Measurements from ENCODE around the gene QKI. TPM values are rescaled to one million over a fixed set of nuclear protein-coding genes. Genes with fewer than 3 reads are reported as not detected.

QKI gene
- total RNA-seq, 2 experiments from 2014 or later = 69.0 to 70.6 TPM

DNA sequence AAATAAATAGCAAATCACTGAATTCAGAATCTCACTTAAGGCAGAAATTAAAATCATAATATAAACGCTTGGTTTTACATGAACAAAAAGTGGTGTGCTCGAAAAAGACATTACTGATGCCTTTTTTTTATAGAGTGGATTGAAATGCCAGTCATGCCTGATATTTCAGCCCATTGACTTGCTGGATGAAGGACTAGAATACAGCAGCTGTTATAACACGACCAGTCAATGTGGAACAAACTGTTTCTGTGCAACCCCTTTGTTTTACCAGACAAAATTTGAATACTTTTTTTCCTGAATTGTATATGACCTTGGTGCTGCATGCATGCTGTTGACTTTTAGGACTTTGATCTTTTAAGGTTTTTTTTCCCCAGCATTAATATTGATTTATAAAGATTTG, 150.0 kb downstream of the QKI start:
- DNase-seq (no peak), ATAC-seq (no peak)
- Mint-ChIP-seq H3K36me3 (peaks cover 11% of the 10 kb centered on the region), H3K27ac (no peak overlapping the region), H3K9me3 (ENCODE audit: low read depth) (no peaks in the 10 kb centered on the region), H3K4me3 (no peak overlapping the region), H3K27me3 (no peaks in the 10 kb centered on the region), H3K4me1 (peaks cover 3% of the 10 kb centered on the region)
- CTCF ChIA-PET = no interaction called here

DNA sequence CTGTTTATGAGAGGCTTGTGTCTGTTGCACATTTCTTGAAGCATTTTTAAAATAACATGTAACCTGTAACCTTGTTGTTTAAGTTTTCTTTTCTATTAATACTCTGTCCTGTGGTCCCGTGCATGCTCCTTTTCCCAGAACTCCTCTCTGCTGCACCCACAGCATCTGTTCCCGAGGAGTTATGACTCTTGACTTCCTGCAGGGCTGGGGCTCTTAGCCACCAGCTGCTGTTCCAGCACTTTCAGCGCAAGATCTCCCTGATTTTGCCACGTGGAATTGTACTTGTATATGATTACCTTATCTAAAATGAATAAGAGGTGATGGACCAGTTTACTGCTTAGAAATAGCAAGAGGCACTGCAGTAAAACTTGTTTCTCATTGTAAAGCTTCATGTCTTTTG, 150.6 kb downstream of the QKI start:
- H3K4me3 Mint-ChIP-seq = no peak overlapping the region
- CTCF ChIA-PET = no interaction called here
- no peaks in the 10 kb centered on the region for H3K27me3 Mint-ChIP-seq
- no peak overlapping the region for H3K27ac Mint-ChIP-seq
- peaks cover 3% of the 10 kb centered on the region for H3K4me1 Mint-ChIP-seq
- no peaks in the 10 kb centered on the region for H3K9me3 Mint-ChIP-seq (ENCODE audit: low read depth)
- DNase-seq (no peak), ATAC-seq (no peak)
- peaks cover 11% of the 10 kb centered on the region for H3K36me3 Mint-ChIP-seq

DNA sequence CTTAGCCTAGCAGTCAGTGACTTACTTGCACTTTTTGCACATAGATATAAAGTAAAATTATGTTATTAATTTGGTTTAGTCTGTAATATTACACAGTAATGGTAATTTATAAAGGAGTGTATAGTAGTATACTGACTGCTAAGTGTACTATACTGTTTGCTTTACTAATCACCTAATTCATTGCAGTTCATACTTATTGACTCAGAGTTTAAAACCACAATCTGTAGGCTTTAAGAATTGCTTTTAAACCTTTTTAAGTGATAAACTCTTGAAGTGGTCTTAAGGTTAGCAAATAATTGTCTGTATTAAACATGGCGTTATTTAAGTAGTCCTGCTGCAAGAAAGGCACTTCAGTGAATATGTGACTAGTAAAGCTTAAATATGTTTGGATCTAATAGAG, 151.5 kb downstream of the QKI start:
- Mint-ChIP-seq H3K4me3 (no peak overlapping the region), H3K9me3 (ENCODE audit: low read depth) (no peaks in the 10 kb centered on the region), H3K27ac (no peak overlapping the region), H3K27me3 (no peaks in the 10 kb centered on the region), H3K4me1 (peaks cover 3% of the 10 kb centered on the region), H3K36me3 (peaks cover 17% of the 10 kb centered on the region)
- CTCF ChIA-PET = no interaction called here
- DNase-seq (no peak), ATAC-seq (no peak)

DNA sequence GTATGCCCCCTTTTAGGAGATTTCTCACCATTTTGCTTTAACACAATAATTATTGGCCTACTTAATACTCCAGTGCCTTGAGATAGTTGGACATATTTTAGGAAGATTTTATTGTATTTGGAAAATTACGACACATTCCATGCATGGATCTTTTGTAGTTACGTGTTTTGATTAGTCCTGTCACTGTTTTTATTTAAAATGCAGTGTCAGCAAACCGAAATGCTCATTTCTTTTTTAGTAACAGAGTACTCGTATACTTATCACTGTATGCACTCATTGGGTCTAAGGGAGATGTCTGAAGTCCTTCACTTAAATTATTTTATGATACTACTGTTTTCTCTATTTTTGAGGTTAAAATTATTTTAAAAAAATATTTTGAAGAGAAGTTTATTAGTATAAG, 153.8 kb downstream of the QKI start:
- no peak for DNase-seq
- CTCF ChIA-PET = no interaction called here
- Mint-ChIP-seq H3K36me3 (peaks cover 25% of the 10 kb centered on the region), H3K27me3 (no peaks in the 10 kb centered on the region), H3K27ac (no peak overlapping the region), H3K9me3 (ENCODE audit: low read depth) (no peaks in the 10 kb centered on the region), H3K4me1 (peaks cover 3% of the 10 kb centered on the region), H3K4me3 (no peak overlapping the region)
- no peak for ATAC-seq

DNA sequence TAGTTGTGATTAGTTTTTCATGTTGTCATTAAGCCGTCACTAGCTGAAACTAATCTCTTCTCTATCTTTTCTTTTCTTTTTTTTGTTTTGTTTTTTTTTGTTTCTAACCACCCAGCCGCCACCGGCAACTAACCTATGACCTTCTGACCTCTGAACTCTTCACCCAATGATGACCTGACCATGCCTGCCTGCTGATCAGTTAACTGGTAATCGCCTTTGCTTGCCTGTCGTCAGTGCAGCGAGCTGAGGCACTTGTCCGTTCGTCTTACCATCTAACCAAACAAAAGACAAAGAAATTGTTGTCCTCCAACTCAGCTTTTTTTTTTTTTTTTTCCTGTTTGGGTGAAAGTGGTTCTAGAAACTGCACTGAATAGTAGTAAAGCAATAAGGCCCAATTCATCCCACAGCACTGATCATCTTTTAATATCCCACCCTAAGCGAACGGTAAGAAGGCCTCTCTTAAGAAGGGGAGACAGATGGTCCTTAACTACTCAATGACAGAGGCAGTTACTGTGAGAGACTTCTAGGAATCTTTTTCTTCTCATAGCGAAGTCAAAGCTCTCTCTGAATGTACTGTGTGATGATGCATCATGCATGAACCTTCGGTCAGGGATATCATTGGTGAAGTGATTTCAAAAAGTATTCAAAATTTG, 156.2 kb downstream of the QKI start:
- no peak overlapping the region for H3K27ac Mint-ChIP-seq
- H3K36me3 Mint-ChIP-seq = peaks cover 18% of the 10 kb centered on the region
- DNase-seq = no peak
- H3K9me3 Mint-ChIP-seq (ENCODE audit: low read depth) = no peaks in the 10 kb centered on the region
- no peaks in the 10 kb centered on the region for H3K4me1 Mint-ChIP-seq
- no peaks in the 10 kb centered on the region for H3K27me3 Mint-ChIP-seq
- no peak for ATAC-seq
- CTCF ChIA-PET = no interaction called here
- no peak overlapping the region for H3K4me3 Mint-ChIP-seq

DNA sequence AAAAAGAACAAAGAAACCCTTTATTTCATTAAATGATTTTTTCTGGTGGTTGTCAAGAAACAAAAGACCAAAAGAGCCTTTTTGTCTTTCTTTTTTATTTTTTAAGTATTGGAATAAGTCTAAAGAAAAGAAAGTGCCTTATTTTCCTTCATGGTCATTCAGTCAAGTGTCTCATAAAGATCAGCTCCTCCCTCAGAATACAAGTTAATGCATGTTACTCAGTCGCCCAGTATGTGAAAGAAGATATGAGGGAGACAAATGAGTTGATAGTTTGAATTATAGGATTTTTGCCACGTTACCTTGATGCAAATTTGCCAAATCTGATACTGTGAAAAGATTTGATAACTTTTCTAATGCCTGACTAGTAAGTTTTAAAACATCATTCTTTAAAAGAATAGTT, 157.2 kb downstream of the QKI start:
- CTCF ChIA-PET = no interaction called here
- DNase-seq (no peak), ATAC-seq (no peak)
- H3K4me3 Mint-ChIP-seq = no peak overlapping the region
- no peaks in the 10 kb centered on the region for H3K9me3 Mint-ChIP-seq (ENCODE audit: low read depth)
- H3K4me1 Mint-ChIP-seq = no peaks in the 10 kb centered on the region
- peaks cover 18% of the 10 kb centered on the region for H3K36me3 Mint-ChIP-seq
- H3K27ac Mint-ChIP-seq = no peak overlapping the region
- no peaks in the 10 kb centered on the region for H3K27me3 Mint-ChIP-seq

DNA sequence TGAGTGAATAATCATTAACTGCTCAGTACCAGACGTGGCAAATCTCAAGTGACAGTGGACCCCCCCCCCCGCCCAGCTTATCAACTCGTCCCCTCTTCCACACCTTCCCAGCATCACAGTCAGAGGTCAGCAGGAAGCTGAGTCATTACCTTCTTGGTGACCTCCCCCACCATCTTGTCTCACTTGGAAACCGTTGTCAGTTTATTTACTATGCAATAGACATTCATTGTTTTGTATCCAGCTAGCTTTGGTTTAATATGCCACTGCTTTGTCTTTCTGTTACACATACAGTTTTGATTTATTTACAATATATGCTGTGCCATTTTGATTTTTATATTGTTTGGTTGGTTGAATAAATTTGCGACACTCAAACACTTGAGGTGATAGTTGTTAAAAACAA, 158.1 kb downstream of the QKI start:
- H3K9me3 Mint-ChIP-seq (ENCODE audit: low read depth) = no peaks in the 10 kb centered on the region
- no peaks in the 10 kb centered on the region for H3K27me3 Mint-ChIP-seq
- no peak overlapping the region for H3K27ac Mint-ChIP-seq
- ATAC-seq (no peak), DNase-seq (no peak)
- CTCF ChIA-PET = no interaction called here
- no peaks in the 10 kb centered on the region for H3K4me1 Mint-ChIP-seq
- H3K4me3 Mint-ChIP-seq = no peak overlapping the region
- peaks cover 18% of the 10 kb centered on the region for H3K36me3 Mint-ChIP-seq

DNA sequence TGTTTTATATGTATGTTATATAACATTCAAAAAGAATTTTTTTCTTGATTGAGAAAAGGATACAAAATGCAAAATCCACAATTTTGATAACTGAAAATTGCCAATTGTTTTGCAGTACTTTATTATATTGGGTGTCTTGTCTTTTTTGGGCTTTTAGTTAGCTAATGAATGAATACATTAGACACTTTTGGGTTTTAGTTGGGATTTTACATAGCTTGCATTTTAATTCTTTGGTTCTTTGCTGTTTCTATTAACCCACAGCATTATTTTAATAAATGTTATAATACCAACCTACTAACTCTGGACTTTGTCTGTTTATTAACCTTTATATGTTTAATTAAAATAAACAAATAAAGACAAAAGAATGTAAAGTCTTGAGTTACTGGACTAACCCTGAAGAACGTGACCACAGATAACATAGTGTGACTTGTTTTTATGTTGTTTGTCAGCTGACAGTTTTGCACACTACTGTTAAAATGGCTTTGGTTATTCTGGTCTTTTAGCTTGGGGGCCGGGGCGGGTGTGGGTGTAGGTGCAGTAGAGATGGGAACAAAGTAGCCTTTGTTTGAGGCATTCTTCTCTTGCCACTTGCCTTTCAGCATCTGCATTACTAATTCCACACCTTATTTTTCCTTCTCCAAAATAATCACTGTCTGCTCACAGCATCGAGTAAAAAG, 159.1 kb downstream of the QKI start:
- Mint-ChIP-seq H3K9me3 (ENCODE audit: low read depth) (no peaks in the 10 kb centered on the region), H3K4me1 (no peaks in the 10 kb centered on the region), H3K4me3 (no peak overlapping the region), H3K27ac (no peak overlapping the region), H3K36me3 (peaks cover 18% of the 10 kb centered on the region), H3K27me3 (no peaks in the 10 kb centered on the region)
- CTCF ChIA-PET = no interaction called here
- ATAC-seq (no peak), DNase-seq (no peak)

DNA sequence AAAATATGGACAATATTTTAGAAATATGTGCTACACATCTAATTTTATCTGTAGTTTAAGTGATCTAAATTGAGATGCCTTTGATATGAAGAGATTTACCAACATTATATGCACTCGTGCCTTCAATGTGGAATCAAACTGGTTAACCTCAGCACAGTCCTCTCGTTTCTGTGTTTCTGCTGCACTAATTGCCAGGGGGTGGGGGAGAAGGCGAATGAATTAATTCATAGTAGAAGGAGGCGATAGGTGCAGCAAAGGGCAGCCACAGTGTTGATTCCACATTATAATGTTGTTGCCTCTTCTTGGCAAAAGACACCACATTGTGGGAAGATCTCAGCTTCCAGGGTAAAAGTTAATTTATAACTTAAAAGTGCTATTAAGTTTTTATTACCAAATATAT, 161.6 kb downstream of the QKI start:
- no peak for ATAC-seq
- Mint-ChIP-seq H3K36me3 (peaks cover 12% of the 10 kb centered on the region), H3K27ac (no peak overlapping the region), H3K27me3 (no peaks in the 10 kb centered on the region), H3K4me3 (no peak overlapping the region), H3K9me3 (ENCODE audit: low read depth) (no peaks in the 10 kb centered on the region), H3K4me1 (no peaks in the 10 kb centered on the region)
- DNase-seq = no peak
- CTCF ChIA-PET = no interaction called here

DNA sequence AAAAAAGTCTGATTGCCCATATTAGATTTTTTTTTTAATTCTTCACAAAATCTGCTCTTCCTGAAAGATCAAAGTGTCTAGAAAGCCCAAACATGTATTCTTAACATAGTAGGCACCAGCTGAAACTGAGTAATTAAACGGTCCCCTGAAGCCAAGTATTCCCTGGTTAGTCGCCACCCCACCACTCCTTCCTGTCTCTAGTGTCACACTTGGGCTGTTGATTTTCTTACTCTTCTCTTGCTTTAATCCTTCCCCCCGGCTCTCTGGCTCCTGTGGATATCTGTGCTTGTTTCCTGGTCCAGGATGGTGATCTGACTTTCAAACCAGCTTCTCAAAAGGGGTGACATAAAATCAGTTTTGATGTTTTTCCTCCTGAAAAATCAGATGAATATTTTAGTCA, 162.9 kb downstream of the QKI start:
- no peak for ATAC-seq
- CTCF ChIA-PET = no interaction called here
- peaks cover 6% of the 10 kb centered on the region for H3K36me3 Mint-ChIP-seq
- H3K4me1 Mint-ChIP-seq = no peaks in the 10 kb centered on the region
- no peak for DNase-seq
- no peaks in the 10 kb centered on the region for H3K27me3 Mint-ChIP-seq
- no peak overlapping the region for H3K27ac Mint-ChIP-seq
- H3K9me3 Mint-ChIP-seq (ENCODE audit: low read depth) = no peaks in the 10 kb centered on the region
- no peak overlapping the region for H3K4me3 Mint-ChIP-seq

DNA sequence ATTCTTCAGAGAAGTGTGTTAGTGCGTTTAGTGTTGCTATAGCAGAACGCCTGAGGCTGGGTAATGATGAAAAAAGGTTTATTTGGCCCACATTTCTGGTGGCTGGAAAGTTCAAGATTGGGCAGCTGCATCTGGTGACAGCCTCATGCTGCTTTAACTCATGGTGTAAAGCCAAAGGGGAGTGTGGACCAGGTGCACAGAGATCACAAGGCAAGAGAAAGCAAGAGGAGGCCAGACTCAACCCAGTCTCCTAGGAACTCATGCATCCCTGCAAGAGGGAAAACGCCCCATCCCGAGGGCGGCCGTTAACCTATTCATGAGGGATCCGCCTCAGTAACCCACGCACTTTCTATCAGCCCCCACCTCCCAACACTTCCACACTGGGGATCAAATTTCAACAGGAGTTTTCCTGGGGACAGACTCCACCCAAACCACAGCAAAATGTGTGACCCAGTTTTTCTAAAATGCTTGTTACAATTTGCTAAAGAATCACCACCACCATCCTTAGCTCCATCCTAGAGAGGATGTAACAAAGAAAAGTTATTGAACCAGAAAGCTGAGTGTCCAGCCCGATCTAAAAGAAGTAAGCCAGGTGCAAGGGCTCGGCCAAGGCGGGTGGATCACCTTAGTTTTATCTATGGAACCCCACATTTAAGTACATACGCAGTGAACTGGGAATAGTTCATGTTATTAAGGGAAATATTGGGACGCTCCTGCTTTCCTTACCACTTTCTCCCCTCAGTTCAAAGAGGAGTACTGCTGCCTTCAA, 164.8 kb downstream of the QKI start:
- H3K36me3 Mint-ChIP-seq = no peaks in the 10 kb centered on the region
- CTCF ChIA-PET = no interaction called here
- no peak overlapping the region for H3K27ac Mint-ChIP-seq
- no peak for ATAC-seq
- no peaks in the 10 kb centered on the region for H3K27me3 Mint-ChIP-seq
- H3K4me1 Mint-ChIP-seq = no peaks in the 10 kb centered on the region
- no peak for DNase-seq
- no peak overlapping the region for H3K4me3 Mint-ChIP-seq
- no peaks in the 10 kb centered on the region for H3K9me3 Mint-ChIP-seq (ENCODE audit: low read depth)

DNA sequence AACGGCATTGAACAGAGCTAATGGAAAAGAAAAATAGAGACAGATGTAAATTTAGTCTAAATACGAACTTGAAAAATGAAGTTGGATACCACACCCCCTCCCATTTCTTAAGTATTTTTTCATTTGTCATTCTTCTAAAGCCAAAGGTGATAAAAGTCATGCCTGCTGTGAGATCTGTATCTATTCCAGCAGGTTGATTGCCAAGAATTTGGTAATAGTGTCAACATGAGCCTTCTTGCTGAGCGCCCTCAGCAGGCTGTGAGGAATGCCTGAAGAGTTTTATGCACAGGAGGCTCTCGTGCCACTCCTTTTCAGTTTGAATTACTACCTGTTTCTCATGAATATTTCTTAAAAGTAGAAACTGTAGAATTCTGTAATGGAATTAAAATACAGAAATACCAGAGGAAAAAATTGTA, 165.4 kb downstream of the QKI start:
- Mint-ChIP-seq H3K36me3 (no peaks in the 10 kb centered on the region), H3K9me3 (ENCODE audit: low read depth) (no peaks in the 10 kb centered on the region), H3K4me1 (no peaks in the 10 kb centered on the region), H3K4me3 (no peak overlapping the region), H3K27ac (no peak overlapping the region), H3K27me3 (no peaks in the 10 kb centered on the region)
- no peak for DNase-seq
- CTCF ChIA-PET = no interaction called here
- no peak for ATAC-seq

DNA sequence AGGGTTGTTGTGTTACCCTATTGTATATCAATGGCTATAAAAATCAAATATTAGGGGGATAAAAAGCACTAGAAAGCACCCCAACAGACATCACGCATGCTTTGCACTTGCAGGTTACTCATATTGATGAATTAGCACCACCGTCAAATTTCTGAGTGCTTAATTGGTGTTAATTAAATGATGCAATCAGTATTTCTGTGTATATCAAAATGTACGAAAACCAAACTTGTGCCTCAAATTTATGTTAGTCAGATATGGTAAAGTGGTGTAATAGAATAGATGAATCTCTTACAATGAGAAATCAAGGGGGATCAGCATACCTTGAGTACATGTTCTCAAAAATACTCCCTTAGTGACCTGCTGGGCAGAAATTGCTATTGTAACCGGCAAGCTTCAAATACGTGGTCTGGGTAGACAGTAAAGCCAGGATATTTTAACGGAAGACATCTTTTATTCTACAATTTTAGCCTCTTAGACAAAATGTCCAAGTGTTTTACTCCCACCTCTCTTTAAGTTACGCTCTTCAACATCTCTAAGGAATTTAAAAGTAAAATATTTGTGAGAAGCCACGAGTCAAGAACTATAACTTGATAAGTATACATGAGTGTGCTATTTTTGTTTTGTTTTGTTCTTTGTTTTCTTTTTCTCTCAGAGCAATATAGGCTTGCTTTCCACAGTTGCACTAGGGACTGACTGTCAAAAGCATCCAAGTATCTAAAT, 166.0 kb downstream of the QKI start:
- CTCF ChIA-PET = no interaction called here
- no peaks in the 10 kb centered on the region for H3K36me3 Mint-ChIP-seq
- DNase-seq (no peak), ATAC-seq (no peak)
- H3K4me3 Mint-ChIP-seq = no peak overlapping the region
- H3K4me1 Mint-ChIP-seq = no peaks in the 10 kb centered on the region
- no peaks in the 10 kb centered on the region for H3K9me3 Mint-ChIP-seq (ENCODE audit: low read depth)
- H3K27ac Mint-ChIP-seq = no peak overlapping the region
- H3K27me3 Mint-ChIP-seq = no peaks in the 10 kb centered on the region

DNA sequence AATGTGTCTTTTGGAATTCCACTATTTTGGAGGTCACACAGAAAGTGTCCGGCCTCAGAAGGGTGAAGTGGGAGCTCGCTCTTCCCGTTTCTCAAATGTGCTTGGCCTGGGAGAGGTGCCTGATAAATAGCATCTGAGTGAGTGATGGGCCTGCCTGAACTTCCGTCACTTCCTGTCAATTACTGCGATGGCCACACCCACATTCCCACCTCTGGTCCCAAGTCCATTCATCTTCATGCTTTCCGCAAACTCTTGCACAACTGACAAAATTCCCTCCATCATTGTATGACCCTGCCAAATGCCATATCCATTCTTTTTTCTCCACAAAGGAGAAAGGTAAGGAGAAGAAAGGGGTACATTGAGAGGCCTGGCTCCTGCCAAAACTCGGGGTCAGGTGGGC, 169.0 kb downstream of the QKI start:
- no peaks in the 10 kb centered on the region for H3K9me3 Mint-ChIP-seq (ENCODE audit: low read depth)
- no peak for DNase-seq
- H3K27me3 Mint-ChIP-seq = no peaks in the 10 kb centered on the region
- no peak for ATAC-seq
- H3K4me1 Mint-ChIP-seq = no peaks in the 10 kb centered on the region
- H3K4me3 Mint-ChIP-seq = no peak overlapping the region
- H3K36me3 Mint-ChIP-seq = no peaks in the 10 kb centered on the region
- CTCF ChIA-PET = no interaction called here
- no peak overlapping the region for H3K27ac Mint-ChIP-seq
